HG03378 (cell line): Measurements from ENCODE around the gene DMD.
"Not testable (repeated sequence)": the region's sequence is repeated elsewhere in the genome, so short reads cannot be mapped to it uniquely, and the experiment has no call there.

ENCODE experiments used
- ATAC-seq: cut with Tn5 transposase; IDR thresholded peaks from one replicate; pipeline ENCODE4 v1.9.1; 2021; ENCODE audit warnings: mild to moderate bottlenecking, moderate library complexity; ENCODE audit not compliant: unreplicated experiment

The DMD gene

DNA sequence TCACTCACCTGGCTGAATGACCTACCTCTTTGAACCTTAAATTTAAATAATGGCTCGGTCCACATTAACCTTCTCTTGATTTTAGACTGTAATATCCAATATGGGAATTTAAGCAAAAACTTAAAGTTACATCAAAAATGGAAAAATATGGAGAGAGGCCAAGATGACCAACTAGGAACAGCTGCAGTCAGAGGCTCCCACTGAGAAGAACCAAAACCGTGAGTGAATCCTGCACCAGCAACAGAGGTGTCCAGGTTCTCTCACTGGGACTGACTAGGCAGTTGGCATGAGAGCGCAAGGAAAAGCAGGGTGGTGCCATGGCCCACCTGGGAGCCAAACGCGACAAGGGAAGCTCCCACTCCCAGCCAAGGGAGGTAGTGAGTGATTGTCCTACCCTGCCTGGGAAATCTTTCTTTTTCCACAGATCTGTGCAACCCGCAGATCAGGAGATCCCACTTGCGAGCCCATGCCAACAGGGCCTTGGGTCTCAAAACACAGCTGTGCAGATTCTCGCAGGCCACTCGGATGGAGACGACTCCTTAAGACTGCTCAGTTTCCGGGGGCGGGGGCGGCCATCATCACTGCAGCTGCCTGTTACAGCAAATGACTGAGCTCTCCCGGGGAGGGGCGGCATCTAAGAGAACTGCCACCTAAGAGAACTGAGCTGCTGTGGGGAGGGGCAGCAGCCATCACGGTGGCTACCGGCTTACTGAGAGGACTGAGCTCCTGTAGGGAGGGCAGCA is 343.4 kb downstream of the DMD start:
- no peak for ATAC-seq

DNA sequence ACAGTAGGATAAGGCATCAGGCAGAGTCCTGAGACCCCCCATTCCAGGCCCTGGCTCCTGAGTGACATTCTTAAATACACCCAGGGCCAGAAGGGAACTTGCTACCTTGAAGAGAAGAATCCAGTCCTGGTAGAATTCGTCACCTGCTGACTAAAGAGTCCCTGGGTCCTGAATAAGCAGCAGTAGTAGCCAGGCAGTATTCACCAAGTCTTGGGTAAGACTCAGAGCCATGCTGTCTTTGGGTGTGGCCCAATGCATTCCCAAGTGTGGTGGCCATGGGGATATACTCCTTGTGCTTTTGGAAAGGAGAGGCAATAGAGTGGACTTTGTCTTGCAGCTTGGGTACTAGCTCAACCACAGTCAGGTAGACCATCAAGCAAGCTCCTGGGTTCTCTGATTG is 359.1 kb downstream of the DMD start:
- ATAC-seq, result no peak

DNA sequence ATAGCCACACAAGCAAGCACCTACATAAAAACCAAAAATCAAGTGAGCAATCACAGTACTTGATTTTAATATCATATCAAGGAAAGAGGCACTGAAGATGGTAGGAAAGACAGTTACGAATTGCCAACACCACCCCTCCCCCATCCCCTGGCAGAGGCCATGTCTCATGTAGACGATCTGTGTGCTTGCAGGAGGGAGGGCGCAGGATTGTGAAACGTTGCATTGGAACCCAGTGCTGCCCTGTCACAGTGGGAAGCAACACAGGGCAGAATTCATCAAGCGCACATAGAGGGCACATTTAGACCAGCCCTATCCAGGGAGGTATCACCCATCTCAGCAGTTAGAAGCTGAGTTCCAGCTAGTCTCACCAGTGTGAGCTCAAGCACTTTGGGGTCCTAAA is 359.8 kb downstream of the DMD start:
- ATAC-seq, result no peak

DNA sequence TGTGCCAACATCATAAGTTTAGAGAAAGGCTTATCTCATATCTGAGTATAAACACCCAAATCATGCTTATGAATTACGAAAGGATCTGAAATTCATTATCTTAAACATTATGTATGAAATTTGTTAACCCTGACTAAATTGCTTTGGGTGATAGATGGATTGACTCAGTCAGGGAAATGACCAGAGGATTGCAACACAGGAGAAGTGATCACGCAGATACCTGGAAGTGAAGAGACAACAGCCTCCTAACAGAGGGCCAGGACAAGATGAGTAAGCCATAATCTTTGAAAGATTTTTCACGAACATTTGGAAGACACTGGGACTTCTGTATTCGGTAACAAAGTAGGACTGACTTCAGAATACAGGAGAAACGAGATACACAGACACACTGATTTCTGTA is 363.4 kb downstream of the DMD start:
- no peak for ATAC-seq

DNA sequence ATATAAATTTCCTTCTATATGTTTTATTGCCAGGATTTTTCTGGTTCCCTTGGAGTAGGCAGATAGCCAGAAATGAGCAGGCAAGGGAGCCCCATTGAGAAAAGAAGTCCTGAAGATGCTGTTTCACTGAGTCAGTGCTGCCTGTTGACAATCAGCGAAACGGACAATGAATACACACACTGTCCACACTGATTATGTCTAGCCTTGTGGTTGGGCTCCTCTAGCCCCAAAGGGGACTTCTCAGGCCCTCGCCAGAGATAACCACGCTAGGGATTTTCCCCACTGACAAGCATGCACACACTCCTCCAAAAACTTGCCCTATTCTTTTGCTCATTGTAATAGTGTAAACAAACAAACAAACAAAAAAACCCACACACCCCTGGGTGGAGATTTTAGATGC is 369.3 kb downstream of the DMD start:
- no peak for ATAC-seq

DNA sequence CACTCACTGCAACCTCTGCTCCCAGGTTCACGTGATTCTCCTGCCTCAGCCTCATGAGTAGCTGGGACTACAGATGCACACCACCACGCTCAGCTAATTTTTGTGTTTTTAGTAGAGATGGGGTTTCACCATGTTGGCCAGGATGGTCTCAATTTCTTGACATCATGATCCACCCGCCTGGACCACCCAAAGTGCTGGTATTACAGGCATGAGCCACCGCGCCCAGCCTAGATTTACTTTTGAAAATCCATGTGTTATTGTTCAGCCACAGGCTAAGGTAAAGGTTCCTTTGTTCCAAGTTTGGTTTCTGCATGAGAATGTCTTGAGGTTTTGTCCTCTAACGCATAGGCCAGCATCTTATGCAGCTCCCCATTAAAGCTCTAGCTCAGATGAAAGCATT is 371.6 kb downstream of the DMD start:
- no peak for ATAC-seq

DNA sequence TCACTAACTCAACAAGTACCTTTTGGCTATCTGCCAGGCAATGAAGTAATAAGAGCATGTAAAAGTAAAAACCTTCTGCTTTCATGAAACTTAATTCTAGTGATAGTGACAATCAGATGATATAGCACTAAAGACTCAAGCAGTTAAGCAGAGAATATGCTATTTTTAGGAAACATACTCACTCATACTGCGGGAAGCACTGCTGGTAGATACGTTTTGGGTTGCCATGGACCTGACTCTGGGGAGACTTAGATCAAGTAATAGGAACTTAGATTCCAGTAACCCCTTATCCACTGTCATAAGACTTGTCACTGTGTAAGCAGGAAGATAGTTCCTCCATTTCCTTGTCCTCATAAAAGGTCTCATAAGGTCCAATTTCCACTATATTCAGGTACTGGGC is 386.3 kb downstream of the DMD start:
- ATAC-seq, result no peak

DNA sequence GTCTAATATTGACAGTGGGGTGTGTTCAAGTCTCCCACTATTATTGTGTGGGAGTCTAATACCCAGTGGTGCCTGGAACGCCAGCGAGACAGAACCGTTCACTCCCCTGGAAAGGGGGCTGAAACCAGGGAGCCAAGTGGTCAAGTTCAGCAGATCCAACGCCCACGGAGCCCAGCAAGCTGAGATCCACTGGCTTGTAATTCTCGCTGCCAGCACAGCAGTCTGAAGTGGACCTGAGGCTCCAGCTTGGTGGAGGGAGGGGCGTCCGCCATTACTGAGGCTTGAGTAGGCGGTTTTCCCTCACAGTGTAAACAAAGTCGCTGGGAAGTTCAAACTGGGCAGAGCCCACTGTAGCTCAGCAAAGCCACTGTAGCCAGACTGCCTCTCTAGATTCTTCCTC is 407.3 kb downstream of the DMD start:
- ATAC-seq, result no peak

DNA sequence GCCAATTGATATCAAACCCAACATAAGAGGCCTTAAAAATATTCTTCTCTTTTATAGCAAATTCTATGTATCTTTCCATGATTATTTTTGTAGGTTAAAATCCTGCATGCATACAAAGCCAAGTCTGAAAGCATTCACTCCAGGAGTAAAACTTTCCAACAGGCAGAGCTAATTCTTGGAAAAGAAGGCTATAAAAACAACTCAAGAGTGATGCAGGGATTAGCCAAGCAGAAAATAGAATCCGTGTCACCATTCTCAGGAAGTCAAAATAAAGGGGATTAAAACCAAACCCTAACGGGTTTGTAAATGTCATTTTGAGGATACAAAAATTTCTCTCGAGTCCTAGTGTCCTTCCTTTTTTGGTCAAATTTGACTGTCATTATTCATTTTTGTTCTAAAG is 412.4 kb downstream of the DMD start:
- ATAC-seq, result no peak

DNA sequence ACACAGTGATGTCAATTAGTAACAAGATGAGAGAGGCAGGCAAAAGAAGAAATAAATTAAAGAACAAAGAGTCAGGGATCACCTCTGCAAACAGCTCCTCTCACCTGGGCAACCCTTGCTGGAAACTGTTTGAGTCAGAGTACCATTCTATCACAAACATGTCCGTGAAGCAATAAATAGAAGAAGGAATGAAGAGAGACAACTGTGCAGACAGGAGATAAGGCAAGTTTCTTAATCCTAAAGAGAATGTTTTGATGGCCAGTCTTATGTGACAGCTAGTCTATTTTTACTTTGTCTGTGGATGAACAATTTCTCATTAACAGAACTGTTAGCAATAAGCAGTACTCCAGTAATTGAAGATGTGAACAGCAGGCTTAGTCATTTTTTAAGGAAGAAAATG is 422.4 kb downstream of the DMD start:
- ATAC-seq, result no peak

DNA sequence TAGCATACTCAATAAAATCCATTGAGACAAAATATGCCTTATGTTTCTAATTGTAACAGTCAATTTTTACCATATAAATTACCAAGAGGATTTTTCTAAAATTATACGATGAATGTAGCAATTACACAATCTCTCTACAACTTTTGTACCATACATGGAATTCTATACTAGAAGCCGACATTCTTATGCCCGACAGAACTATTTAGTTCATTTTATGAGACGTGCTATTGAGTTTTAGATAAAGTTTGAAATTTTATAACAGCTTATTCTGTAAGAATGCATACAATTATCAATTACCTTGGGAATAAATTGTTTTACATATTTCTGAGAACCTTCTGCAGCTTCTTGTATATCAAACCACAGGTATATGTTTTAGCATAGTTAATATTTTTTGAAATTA is 431.2 kb downstream of the DMD start:
- no peak for ATAC-seq

DNA sequence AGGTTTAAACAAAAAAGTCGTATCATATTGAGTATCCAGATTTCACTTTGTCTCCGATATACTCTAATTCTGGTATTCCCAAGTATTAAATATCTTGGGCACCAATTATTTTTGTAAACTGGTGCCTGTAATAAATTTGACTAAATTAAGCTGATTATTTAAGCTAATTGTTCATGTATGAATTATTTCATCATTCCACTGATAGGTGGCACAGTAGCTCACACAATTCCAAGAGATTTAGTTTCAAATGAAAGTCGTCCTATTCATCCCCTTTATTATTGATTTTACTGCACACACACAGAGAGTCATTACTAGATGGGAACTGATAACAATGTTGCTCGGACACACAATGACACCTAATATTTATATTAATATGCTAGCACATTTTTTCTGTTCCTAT is 432.4 kb downstream of the DMD start:
- no peak for ATAC-seq

DNA sequence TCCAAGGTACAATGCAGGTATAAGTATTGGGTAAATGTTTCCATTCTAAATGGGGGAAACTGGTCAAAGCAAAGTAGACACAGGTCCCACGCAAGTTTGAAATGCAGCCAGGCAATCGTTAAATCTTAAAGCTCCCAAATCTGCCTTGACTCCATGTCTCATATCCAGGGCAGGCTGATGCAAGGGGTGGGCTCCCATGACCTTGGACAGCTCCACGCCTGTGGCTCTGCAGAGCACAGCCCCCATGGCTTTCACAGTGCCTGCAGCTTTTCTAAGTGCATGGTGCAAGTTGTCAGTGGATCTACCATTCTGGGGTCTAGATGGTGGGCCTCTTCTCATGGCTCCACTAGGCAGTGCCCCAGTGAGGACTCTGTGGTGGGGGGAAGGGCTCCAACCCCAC is 436.4 kb downstream of the DMD start:
- ATAC-seq, result no peak

DNA sequence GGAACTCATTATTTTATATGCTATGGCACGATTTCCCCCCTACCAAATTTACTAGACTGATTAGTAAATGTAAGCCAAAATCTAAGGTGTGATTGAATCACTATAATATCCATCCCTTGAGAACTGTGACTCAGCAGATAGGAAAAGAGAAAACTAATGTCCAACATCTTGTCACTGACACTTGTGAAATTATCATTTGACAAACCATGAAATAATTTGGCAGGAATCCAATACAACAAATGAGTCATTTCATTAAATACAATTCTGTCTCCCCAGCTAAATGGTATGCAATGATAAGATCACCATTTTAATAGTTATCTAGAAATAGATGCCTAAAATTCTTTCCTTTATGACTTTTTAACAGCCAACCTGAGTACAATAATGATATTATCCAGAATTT is 462.3 kb downstream of the DMD start:
- ATAC-seq, result no peak

DNA sequence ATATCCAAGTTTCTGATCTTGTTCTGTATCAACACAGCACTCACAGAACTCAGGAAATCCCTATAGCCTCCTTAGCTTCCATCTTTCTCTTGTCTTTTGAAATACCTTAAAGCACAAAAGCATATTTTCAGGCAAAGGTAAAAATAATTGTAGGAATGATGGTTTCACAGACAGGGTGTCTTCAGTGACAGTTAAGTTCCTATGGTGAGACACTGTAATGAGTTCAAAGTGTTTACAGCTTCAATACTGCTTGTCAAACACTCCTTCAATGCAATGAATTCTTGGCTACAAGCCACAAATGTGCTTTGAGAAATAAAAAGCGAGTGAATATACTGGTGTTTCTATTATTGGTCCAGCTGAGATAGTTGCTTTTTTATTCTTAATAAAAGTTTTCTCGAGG is 466.0 kb downstream of the DMD start:
- no peak for ATAC-seq

DNA sequence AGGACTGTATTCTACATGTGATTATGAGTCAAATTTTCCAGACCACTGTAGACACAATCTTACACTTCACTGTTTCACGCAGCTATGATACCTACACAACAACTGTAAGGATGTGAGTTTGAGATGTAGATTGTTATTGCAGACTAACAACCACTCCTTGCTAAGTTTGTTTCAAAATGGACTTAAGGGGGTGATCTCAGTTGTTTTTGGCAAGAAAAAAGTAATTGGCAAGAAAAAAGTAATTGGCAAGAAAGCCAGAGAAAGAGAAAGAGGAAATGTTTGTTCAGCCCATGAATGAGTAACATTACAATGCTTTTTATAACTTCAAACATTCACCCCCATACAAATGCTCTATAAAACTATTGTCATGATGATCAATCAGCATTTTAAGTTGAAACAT is 466.4 kb downstream of the DMD start:
- no peak for ATAC-seq

DNA sequence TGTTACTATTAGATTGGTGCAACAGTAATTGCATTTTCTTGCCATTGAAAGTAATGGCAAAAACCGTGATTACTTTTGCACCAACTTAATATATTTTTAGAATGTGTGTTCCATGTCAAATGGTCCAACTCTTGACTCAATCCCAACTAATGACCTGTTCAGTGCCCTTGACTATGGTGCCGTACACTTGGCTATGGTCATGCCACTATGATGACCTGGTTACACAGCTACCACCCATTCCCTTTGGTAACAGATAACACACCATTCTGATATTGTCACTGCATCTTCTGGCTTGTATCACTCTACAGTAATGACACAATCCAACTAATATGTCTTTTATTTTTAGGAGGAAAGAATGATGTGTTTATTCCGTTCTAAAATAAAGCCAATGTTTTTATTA is 469.4 kb downstream of the DMD start:
- no peak for ATAC-seq

DNA sequence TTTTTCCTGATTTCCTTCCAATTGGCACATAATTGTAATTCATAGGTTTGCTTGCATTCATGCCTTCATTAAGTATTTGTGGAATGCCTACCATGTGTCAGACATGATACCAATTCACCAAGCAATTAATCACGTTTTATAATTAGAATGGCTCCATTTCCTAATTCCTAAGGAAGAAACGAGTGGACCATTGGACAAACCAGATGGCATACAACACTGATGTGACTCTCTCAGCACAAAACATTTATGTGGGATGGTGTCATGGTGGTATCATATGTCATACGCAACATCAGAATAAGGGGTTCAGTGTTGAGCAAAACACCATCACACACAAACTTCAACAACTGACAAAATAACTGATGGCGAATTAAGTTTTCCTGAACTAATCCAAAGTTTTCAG is 502.8 kb downstream of the DMD start:
- ATAC-seq, result no peak

DNA sequence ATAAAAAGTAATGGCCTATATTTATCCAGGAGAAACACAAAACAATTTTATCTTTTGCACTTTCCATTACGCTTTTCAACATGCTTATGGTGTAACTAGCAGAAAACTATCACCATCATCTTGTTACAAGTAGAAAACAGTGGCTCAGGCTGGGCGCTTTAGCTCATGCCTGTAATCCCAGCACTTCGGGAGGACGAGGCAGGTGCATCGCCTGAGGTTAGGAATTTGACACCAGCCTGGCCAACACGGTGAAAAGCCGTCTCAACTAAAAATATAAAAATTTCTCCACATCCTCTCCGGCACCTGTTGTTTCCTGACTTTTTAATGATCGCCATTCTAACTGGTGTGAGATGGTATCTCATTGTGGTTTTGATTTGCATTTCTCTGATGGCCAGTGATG is 506.0 kb downstream of the DMD start:
- not testable (repeated sequence) for ATAC-seq

DNA sequence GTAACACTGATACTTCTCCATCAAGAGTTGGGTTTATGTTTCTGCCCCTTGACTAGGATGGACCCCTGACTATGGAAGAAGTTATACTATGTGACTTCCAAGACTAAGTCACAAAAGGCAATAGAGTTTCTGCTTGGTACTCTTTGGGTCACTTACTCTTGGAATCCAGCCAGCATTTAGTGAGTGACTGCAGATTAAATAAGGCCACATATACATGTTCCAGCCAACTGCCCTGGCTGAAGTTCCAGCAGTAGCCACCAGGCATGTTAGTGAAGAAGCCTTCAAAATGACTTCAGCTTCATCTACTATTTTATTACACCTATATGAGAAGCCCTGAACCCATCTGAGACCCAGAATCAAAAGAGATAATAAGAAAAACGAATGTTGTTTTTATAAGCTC is 524.0 kb downstream of the DMD start:
- no peak for ATAC-seq

DNA sequence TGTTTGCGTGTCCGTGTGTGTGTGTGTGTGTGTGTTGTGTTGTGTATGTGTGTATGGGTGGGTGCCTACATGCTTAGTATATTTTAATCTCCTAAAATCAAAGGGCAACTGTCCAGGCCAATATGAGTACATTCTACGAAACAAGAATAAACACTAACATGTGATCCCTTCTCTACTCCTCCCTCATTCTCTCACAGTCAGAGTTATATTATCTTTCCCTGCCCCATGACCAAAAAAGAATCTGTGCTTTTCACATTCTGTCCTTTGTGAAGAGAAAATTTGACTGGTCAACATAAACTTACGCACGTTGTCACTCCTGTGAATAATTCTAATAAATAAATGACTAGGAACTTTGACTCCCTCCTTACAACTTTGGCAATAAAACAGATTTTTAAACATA is 532.9 kb downstream of the DMD start:
- ATAC-seq, result no peak

DNA sequence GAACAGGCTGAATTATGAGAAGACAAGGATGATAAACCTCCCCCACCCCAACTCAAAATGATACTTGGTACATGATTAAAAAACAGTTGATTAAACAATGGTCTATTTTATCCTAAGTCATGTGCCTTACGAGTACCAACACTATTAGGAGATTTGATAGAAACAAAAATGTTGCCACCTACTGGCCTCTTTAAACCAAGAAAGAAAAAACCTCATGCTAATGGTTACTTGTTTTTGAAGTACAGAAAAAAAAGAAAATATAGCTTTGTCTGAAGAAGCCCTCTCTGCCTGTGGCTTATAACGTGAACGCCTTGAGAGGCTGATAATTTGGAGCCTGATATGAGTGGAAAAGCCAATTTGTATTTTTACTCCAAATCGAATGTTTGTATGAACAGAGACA is 538.2 kb downstream of the DMD start:
- no peak for ATAC-seq

DNA sequence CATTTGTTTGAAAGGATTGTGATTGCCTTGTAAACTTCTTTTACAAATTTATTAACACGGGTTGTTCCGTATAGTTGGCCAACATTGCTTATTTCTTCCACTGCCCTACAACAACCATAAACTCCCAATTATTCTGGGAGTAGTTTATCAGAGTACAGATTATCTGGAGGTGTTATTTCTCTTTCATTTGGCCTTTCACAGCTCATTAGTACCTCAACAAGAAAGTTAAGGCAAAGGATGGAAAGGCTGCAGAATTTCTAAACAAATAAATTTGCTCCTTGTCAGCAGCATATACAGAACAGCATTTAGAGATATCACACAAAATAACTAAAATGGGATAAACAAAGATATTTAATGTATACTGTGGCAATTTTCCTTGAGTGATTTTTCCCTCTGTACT is 548.8 kb downstream of the DMD start:
- ATAC-seq, result no peak
